Adrenal gland (tissue), 5 donors: Measurements from ENCODE around the gene DKK1.

Experiments used
- CTCF ChIP-seq, 6 experiments: fragments of 450-650 bp in 4 of 6; fragments of 200-600 bp in 2 of 6; sonication (generic) in 1 of 6; IDR thresholded peaks; 1 replicate in 5 of 6; 2 replicates in 1 of 6; pipeline versions ENCODE4 v1.5.1 to v1.8.0; 2016 to 2021; ENCODE audit warnings: antibody characterized with exemption in 6 of 6, mild to moderate bottlenecking in 2 of 6, moderate library complexity in 1 of 6
- POLR2A ChIP-seq, 2 donors: fragments of 450-650 bp; IDR thresholded peaks; one replicate each; pipeline ENCODE4 v1.6.1; 2017; ENCODE audit warnings: antibody characterized with exemption in 2 of 2, mild to moderate bottlenecking in 2 of 2, moderate library complexity in 1 of 2
- donor health status: DM: no; HTN: no; CAD: no.

DNA sequence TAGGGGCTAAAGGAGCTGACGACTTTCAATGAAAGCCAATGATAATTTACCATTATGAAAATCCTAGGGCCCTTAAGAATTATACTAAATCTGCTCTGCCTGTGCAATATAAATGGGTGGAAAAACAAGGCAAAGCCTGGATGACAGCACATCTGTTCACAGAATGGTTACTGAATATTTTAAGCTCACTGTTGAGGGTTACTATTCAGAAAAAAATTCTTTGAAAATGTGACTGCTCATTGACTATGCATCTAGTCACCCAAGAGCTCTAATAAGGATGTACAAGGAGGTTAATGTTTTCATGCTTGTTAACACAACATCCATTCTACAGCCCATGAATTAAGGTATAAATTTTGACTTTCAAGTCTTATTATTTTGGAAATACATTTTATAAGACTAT, 8.9 kb downstream of the DKK1 start:
- TF ChIP-seq POLR2A (IDR thresholded peaks at IDR 0.05) (no peak), CTCF (IDR thresholded peaks at IDR 0.05) (no peak)
